ENCODE data around the gene VWA2. TPM values are rescaled to one million over a fixed set of nuclear protein-coding genes. Genes with fewer than 3 reads are reported as not detected.

Gene VWA2
- total RNA-seq, 1 experiment from 2014 or later: not detected

GRCh38 chr10:114300036-114300645, 61.1 kb downstream of the VWA2 start:
- no peak for DNase-seq (ENCODE audit: low read depth, low spot score)

More at GRCh38 chr10:114300036-114300645, 61.1 kb downstream of the VWA2 start:
- H3K79me2 ChIP-seq (ENCODE audit: insufficient read depth, low read length): no peaks in the 10 kb centered on the region
- H3K36me3 ChIP-seq (ENCODE audit: control insufficient read depth in 1 of 2, insufficient read depth in 2 of 2, low read length in 2 of 2): no peaks in the 10 kb centered on the region
- no peak for TF ChIP-seq CEBPB (IDR thresholded peaks at IDR 0.05; ENCODE audit: low read depth)
- TF ChIP-seq EZH2 (IDR thresholded peaks at IDR 0.05): no peak
- no peak for TF ChIP-seq YY1 (IDR thresholded peaks at IDR 0.05; ENCODE audit: extremely low read depth, insufficient replicate concordance, low read depth, low read length)
- TF ChIP-seq, protein P1, sequence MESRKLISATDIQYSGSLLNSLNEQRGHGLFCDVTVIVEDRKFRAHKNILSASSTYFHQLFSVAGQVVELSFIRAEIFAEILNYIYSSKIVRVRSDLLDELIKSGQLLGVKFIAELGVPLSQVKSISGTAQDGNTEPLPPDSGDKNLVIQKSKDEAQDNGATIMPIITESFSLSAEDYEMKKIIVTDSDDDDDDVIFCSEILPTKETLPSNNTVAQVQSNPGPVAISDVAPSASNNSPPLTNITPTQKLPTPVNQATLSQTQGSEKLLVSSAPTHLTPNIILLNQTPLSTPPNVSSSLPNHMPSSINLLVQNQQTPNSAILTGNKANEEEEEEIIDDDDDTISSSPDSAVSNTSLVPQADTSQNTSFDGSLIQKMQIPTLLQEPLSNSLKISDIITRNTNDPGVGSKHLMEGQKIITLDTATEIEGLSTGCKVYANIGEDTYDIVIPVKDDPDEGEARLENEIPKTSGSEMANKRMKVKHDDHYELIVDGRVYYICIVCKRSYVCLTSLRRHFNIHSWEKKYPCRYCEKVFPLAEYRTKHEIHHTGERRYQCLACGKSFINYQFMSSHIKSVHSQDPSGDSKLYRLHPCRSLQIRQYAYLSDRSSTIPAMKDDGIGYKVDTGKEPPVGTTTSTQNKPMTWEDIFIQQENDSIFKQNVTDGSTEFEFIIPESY (IDR thresholded peaks at IDR 0.05; ENCODE audit: extremely low read depth, insufficient replicate concordance, low read length): no peak
- TF ChIP-seq EZH2phosphoT487 (IDR thresholded peaks at IDR 0.05; ENCODE audit: borderline replicate concordance): no peak
- no peak for TF ChIP-seq MAX (IDR thresholded peaks at IDR 0.05)
- no peak for TF ChIP-seq SRF (IDR thresholded peaks at IDR 0.05; ENCODE audit: low read depth)
- no peak for TF ChIP-seq CBX3 (IDR thresholded peaks at IDR 0.05; ENCODE audit: low read depth)
- TF ChIP-seq POLR2AphosphoS5 (IDR thresholded peaks at IDR 0.05; ENCODE audit: low read depth, low read length): no peak
- TF ChIP-seq ATF3 (IDR thresholded peaks at IDR 0.05): no peak
- no peak for TF ChIP-seq TCF7L2 (IDR thresholded peaks at IDR 0.05; ENCODE audit: borderline replicate concordance, extremely low read depth, insufficient read depth, insufficient read length)
- TF ChIP-seq SP1 (IDR thresholded peaks at IDR 0.05; ENCODE audit: low read depth): no peak
- TF ChIP-seq FOSL1 (IDR thresholded peaks at IDR 0.05; ENCODE audit: low read depth): no peak
- TF ChIP-seq, protein P2, sequence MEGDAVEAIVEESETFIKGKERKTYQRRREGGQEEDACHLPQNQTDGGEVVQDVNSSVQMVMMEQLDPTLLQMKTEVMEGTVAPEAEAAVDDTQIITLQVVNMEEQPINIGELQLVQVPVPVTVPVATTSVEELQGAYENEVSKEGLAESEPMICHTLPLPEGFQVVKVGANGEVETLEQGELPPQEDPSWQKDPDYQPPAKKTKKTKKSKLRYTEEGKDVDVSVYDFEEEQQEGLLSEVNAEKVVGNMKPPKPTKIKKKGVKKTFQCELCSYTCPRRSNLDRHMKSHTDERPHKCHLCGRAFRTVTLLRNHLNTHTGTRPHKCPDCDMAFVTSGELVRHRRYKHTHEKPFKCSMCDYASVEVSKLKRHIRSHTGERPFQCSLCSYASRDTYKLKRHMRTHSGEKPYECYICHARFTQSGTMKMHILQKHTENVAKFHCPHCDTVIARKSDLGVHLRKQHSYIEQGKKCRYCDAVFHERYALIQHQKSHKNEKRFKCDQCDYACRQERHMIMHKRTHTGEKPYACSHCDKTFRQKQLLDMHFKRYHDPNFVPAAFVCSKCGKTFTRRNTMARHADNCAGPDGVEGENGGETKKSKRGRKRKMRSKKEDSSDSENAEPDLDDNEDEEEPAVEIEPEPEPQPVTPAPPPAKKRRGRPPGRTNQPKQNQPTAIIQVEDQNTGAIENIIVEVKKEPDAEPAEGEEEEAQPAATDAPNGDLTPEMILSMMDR (IDR thresholded peaks at IDR 0.05 in 2 of 3, conservative IDR thresholded peaks at IDR 0.05 in 1 of 3; ENCODE audit: borderline replicate concordance in 1 of 3, insufficient read depth in 1 of 3, low read depth in 2 of 3, low read length in 2 of 3): no peak
- TF ChIP-seq ELF1 (IDR thresholded peaks at IDR 0.05; ENCODE audit: borderline replicate concordance, low read depth): no peak
- no peak for TF ChIP-seq POLR2A (IDR thresholded peaks at IDR 0.05; ENCODE audit: borderline replicate concordance, extremely low read depth, insufficient read depth, insufficient read length)
- no peak for TF ChIP-seq EGR1 (IDR thresholded peaks at IDR 0.05; ENCODE audit: low read depth)
- no peak for TF ChIP-seq SIN3A (IDR thresholded peaks at IDR 0.05; ENCODE audit: low read depth)
- no peak for TF ChIP-seq ZFX (IDR thresholded peaks at IDR 0.05)
- no peak overlapping the region for H3K27ac ChIP-seq (ENCODE audit: low read depth, low read length)
- no TSS peak for BruUV-seq (replicated peaks)
- no peak for ATAC-seq
- CTCF ChIA-PET: no interaction called here
- H2AFZ ChIP-seq (ENCODE audit: low read depth, low read length, poor library complexity, severe bottlenecking): no peak overlapping the region
- no peak overlapping the region for H3K4me3 ChIP-seq (replicated peaks in 1 of 2; ENCODE audit: low read depth in 1 of 2, low read length in 2 of 2)
- no peak overlapping the region for H3K9ac ChIP-seq (ENCODE audit: low read length)
- H3K9me3 ChIP-seq (ENCODE audit: control insufficient read depth in 1 of 2, insufficient read depth in 1 of 2, low read depth in 1 of 2, low read length in 2 of 2): peaks cover 9 to 13% of the 10 kb centered on the region in 2 experiments; a peak in 3 of 4 replicates
- intact Hi-C loops (cut with micrococcal nuclease): loop anchor here (5.0 kb wide), 1 partner anchor 402 kb away; no protein-coding TSS in a partner anchor
- H3K4me2 ChIP-seq (ENCODE audit: low read length): no peak overlapping the region
- H4K20me1 ChIP-seq (ENCODE audit: insufficient read depth): no peaks in the 10 kb centered on the region
- RAD21 ChIA-PET (ENCODE audit: low non-redundant PET in 1 of 2, low total read pairs in 2 of 2, uncharacterized antibody in 2 of 2, unreplicated experiment in 2 of 2): no interaction called here
- H3K27me3 ChIP-seq (ENCODE audit: insufficient read depth, low read length): no peaks in the 10 kb centered on the region
- H3K4me1 ChIP-seq (ENCODE audit: control insufficient read depth in 1 of 2, insufficient read depth in 2 of 2, low read length in 2 of 2): peaks cover 6 to 9% of the 10 kb centered on the region in 2 experiments
- POLR2A ChIA-PET: no interaction called here
- no peaks in the 10 kb centered on the region for H3K9me2 ChIP-seq (ENCODE audit: insufficient read depth)

All from HCT116 (cell line).